Lung (tissue), 12 donors: ENCODE data around the gene BRCC3. TPM values are rescaled to one million over a fixed set of nuclear protein-coding genes. Genes with fewer than 3 reads are reported as not detected.

Experiments
- ATAC-seq: fragments of 200-7000 bp; cut with Tn5 transposase; one replicate; pipeline ENCODE4 v1.9.1; 2020; ENCODE audit warnings: moderate number of reproducible peaks; ENCODE audit not compliant: insufficient read depth, low FRiP score
- DNase-seq, 3 donors: peaks; one replicate each; pipeline ENCODE4 v3.0.0-alpha.2; 2013 to 2017
- H3K27ac ChIP-seq, 2 donors: one replicate each; pipeline ENCODE4 v1.5.1; 2013; ENCODE audit warnings: mild to moderate bottlenecking in 2 of 2, moderate library complexity in 2 of 2, control low read depth in 1 of 2, inconsistent platforms in 1 of 2, low read depth in 1 of 2, low read length in 1 of 2
- H3K27me3 ChIP-seq, 3 donors: one replicate each; pipeline ENCODE4 v1.5.1; 2013; ENCODE audit warnings: low read length in 2 of 3; ENCODE audit not compliant: control insufficient read depth in 3 of 3, insufficient read depth in 3 of 3
- H3K36me3 ChIP-seq, 4 donors: one replicate each; pipeline ENCODE4 v1.5.1; 2013; ENCODE audit warnings: low read length in 4 of 4, mild to moderate bottlenecking in 1 of 4, moderate library complexity in 1 of 4; ENCODE audit not compliant: control insufficient read depth in 4 of 4, insufficient read depth in 4 of 4
- H3K4me1 ChIP-seq, 5 donors: one replicate each; pipeline ENCODE4 v1.5.1; 2013; ENCODE audit warnings: low read length in 5 of 5, mild to moderate bottlenecking in 2 of 5, moderate library complexity in 1 of 5; ENCODE audit not compliant: control insufficient read depth in 5 of 5, insufficient read depth in 5 of 5
- H3K4me3 ChIP-seq: one replicate; pipeline ENCODE4 v1.5.1; 2013; ENCODE audit warnings: mild to moderate bottlenecking, control low read depth, moderate library complexity
- H3K9ac ChIP-seq, 2 donors: one replicate each; pipeline ENCODE4 v1.5.1; 2013; ENCODE audit warnings: low read length in 2 of 2, control low read depth in 1 of 2; ENCODE audit not compliant: insufficient read depth in 1 of 2
- H3K9me3 ChIP-seq, 4 donors: one replicate each; pipeline ENCODE4 v1.5.1; 2013; ENCODE audit warnings: low read length in 3 of 4, mild to moderate bottlenecking in 1 of 4, moderate library complexity in 1 of 4; ENCODE audit not compliant: control insufficient read depth in 4 of 4, insufficient read depth in 3 of 4
- WGBS, 2 donors: extraction: QIAGEN DNeasy Blood & Tissue Kit; methylation state at CpG; one replicate each; pipeline ENCODE4 v1.1.7; 2013; 5-methylcytosine and 5-hydroxymethylcytosine counted together
- polyA plus RNA-seq, 2 donors: library from polyadenylated mRNA; stranded (reverse); fragments of 200-250 nt; gene quantifications; one replicate each; pipeline ENCODE4 v1.2.1, GENCODE V29; 2013
- total RNA-seq, 2 donors: library from RNA; depleted of rRNA in 1 of 2; stranded (reverse); fragments of >200 nt in 1 of 2; gene quantifications; one replicate each; pipeline ENCODE4 v1.2.1, GENCODE V29; 2014 to 2021
- TF ChIP-seq, protein P1 (sequence below): IDR thresholded peaks from 2 replicates; pipeline ENCODE4 v1.5.1; 2012; ENCODE audit warnings: mild to moderate bottlenecking; ENCODE audit errors: control extremely low read depth, extremely low read depth
- donor health status: control.
- donor health status: control.
- donor health status: Bipolar disorder and iron deficiency.
- donor health status: healthy.
- donor health status: DM: yes; HTN: yes; CAD: no.

Gene BRCC3
- total and polyA plus RNA-seq, 4 donors = 7.9 to 17.9 (median 13.4) TPM

GRCh38 chrX:155028129-155028528 is 43.2 kb upstream of the BRCC3 start:
- 35 to 58% methylated on average over 3 of the region's 3 CpGs for WGBS, 2 donors

DNA sequence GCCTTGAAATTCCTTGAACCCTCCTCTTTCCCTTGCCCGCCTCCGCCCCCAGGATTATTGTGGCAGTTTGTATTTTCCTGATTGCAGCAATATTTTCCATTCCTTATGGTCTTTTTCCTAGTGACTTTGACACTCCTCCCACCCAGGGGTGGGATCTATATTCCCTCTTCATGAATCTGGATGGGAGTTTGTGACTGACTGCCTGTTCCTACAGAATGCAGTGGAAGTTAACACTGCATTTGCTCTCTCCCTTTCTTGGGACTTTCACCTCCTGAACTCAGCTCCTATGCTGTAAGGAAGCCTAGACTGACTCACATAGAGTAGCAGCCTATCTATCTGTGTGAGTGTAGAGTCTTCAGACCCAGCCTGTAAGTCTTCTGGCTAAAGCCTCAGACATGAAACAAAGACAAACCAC is 42.4 kb upstream of the BRCC3 start:
- WGBS, 2 donors = 81 to 87% methylated on average over 2 of the region's 2 CpGs
- H3K9me3 ChIP-seq = peaks cover 0 to 2% (median under 1%) of the 10 kb centered on the region in 4 donors
- no peak for ATAC-seq
- peaks cover 0 to 2% (median 0%) of the 10 kb centered on the region in 5 donors for H3K4me1 ChIP-seq
- TF ChIP-seq, protein P1, sequence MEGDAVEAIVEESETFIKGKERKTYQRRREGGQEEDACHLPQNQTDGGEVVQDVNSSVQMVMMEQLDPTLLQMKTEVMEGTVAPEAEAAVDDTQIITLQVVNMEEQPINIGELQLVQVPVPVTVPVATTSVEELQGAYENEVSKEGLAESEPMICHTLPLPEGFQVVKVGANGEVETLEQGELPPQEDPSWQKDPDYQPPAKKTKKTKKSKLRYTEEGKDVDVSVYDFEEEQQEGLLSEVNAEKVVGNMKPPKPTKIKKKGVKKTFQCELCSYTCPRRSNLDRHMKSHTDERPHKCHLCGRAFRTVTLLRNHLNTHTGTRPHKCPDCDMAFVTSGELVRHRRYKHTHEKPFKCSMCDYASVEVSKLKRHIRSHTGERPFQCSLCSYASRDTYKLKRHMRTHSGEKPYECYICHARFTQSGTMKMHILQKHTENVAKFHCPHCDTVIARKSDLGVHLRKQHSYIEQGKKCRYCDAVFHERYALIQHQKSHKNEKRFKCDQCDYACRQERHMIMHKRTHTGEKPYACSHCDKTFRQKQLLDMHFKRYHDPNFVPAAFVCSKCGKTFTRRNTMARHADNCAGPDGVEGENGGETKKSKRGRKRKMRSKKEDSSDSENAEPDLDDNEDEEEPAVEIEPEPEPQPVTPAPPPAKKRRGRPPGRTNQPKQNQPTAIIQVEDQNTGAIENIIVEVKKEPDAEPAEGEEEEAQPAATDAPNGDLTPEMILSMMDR = no peak
- DNase-seq = peak in 1 of 3 donors; percentile 3
- no peak overlapping the region for H3K9ac ChIP-seq
- no peak overlapping the region for H3K4me3 ChIP-seq
- peak overlapping the region in 1 of 2 donors; percentile 100 for H3K27ac ChIP-seq
- H3K27me3 ChIP-seq = no peaks in the 10 kb centered on the region
- peaks cover 0 to 3% (median 0%) of the 10 kb centered on the region in 4 donors for H3K36me3 ChIP-seq

More at GRCh38 chrX:155028129-155028528, 43.2 kb upstream of the BRCC3 start:
- no peak for ATAC-seq
- Histone ChIP-seq H3K4me1 (peaks cover 0 to 2% (median 0%) of the 10 kb centered on the region in 5 donors), H3K36me3 (no peaks in the 10 kb centered on the region), H3K4me3 (no peak overlapping the region), H3K27me3 (no peaks in the 10 kb centered on the region), H3K9me3 (peaks cover 0 to 2% (median under 1%) of the 10 kb centered on the region in 4 donors), H3K27ac (peak overlapping the region; percentile 40 to 100), H3K9ac (peak overlapping the region in 1 of 2 donors; percentile 62)
- no peak for DNase-seq
- TF ChIP-seq, protein P1 = no peak

DNA sequence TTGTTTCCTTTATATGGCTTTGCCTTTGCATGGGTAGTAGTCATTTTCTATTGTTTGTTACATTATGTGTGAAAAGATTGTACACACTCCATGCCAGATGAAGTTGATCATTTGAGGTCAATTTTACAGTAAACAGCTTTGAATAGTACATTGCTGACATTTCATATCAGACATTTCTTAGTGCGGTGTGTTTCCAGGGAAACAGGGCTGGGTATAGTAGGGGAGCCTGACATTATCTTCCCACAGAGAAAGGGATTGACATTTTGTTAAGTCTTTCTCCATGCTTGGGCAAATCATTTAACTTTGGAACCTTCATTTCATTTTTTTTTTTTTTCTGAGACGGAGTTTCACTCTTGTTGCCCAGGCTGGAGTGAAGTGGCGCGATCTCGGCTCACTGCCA is 39.7 kb upstream of the BRCC3 start:
- no peak overlapping the region for H3K9ac ChIP-seq
- ATAC-seq (no peak), DNase-seq (peak in 2 of 3 donors; percentile 27 to 38)
- peaks cover 0 to 5% (median 3%) of the 10 kb centered on the region in 4 donors for H3K9me3 ChIP-seq
- WGBS, 2 donors = 88 to 95% methylated on average over 5 of the region's 5 CpGs
- no peak overlapping the region for H3K27ac ChIP-seq
- H3K4me3 ChIP-seq = no peak overlapping the region
- TF ChIP-seq, protein P1 = no peak
- no peaks in the 10 kb centered on the region for H3K27me3 ChIP-seq
- peaks cover 0 to 9% (median 2%) of the 10 kb centered on the region in 4 donors for H3K36me3 ChIP-seq
- no peaks in the 10 kb centered on the region for H3K4me1 ChIP-seq

GRCh38 chrX:155035688-155036087 is 35.6 kb upstream of the BRCC3 start:
- ATAC-seq = no peak
- 93 to 99% methylated on average over 4 of the region's 4 CpGs for WGBS, 2 donors
- Histone ChIP-seq H3K27me3 (no peaks in the 10 kb centered on the region), H3K4me1 (no peaks in the 10 kb centered on the region), H3K27ac (no peak overlapping the region), H3K4me3 (no peak overlapping the region), H3K9ac (no peak overlapping the region), H3K9me3 (peaks cover 0 to 3% (median 2%) of the 10 kb centered on the region in 4 donors), H3K36me3 (peaks cover 0 to 9% (median 2%) of the 10 kb centered on the region in 4 donors)
- TF ChIP-seq, protein P1 = no peak
- no peak for DNase-seq
